ENCODE results near the gene IQSEC2.
A peak's percentile ranks its signal among the peaks of the same experiment; 100 is the strongest.

IQSEC2 gene

GRCh38 chrX:53249408-53250042 lies 31.9 kb downstream of the IQSEC2 start:
- Histone ChIP-seq H3K4me1 (ENCODE audit: control insufficient read depth in 1 of 2, insufficient read depth in 2 of 2, low read length in 2 of 2) (peaks cover 3 to 6% of the 10 kb centered on the region in 2 experiments), H3K23ac (ENCODE audit: low read length) (no peak overlapping the region), H3K4me3 (ENCODE audit: low read depth, low read length) (no peak overlapping the region), H4K8ac (ENCODE audit: low read depth, low read length) (no peak overlapping the region), H4K12ac (ENCODE audit: low read depth, low read length) (no peak overlapping the region), H3K9me3 (ENCODE audit: insufficient read depth, low read depth, low read length) (no peaks in the 10 kb centered on the region), H2BK12ac (ENCODE audit: low read length) (no peak overlapping the region), H3K18ac (ENCODE audit: low read length) (no peak overlapping the region), H2BK120ac (ENCODE audit: insufficient read depth, low read length, poor library complexity) (no peak overlapping the region), H4K91ac (ENCODE audit: low read depth, low read length) (no peak overlapping the region), H2BK5ac (ENCODE audit: low read depth, low read length, poor library complexity) (no peak overlapping the region), H3K27me3 (ENCODE audit: insufficient read depth, low read length) (no peaks in the 10 kb centered on the region), H3K4me2 (ENCODE audit: low read length) (no peak overlapping the region), H3K79me2 (ENCODE audit: control insufficient read depth, insufficient read depth, low read length, poor library complexity) (no peaks in the 10 kb centered on the region), H3K36me3 (ENCODE audit: control insufficient read depth in 1 of 2, insufficient read depth in 2 of 2, low read length in 2 of 2) (no peaks in the 10 kb centered on the region), H3K27ac (ENCODE audit: low read depth, low read length) (no peak overlapping the region), H2AFZ (ENCODE audit: insufficient read depth, low read length, poor library complexity) (no peak overlapping the region), H3K79me1 (ENCODE audit: low read length) (no peaks in the 10 kb centered on the region), H3K14ac (ENCODE audit: low read length) (no peak overlapping the region), H2AK5ac (ENCODE audit: low read length) (no peak overlapping the region), H3K4ac (ENCODE audit: low read depth, low read length) (no peak overlapping the region), H3K9ac (ENCODE audit: low read length) (no peak overlapping the region)
- WGBS (ENCODE audit: extremely low coverage, insufficient coverage, insufficient read length), result no CpG with 5 or more reads among the region's 1 CpG
- peak; percentile 10 to 22 for DNase-seq

DNA sequence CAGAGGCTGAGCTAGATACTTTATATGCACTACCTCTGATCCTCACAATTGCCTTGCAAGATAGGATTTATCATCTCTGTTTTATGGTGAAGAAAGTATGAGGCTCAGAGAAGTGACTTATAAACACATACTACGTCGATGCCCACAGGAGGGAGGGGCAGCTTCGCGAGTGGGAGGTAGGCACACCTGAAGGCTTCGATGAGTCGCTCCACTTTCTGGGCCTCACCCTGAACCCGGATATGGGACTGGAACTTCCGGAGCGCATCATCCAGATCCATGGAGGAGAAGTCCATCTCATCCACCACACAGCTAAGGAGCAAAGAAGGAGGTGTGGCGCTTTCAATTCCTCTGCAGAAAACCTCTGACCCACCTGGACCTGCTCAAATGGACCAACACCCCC lies 33.5 kb downstream of the IQSEC2 start:
- Histone ChIP-seq H4K91ac (ENCODE audit: low read depth, low read length) (no peak overlapping the region), H3K14ac (ENCODE audit: low read length) (no peak overlapping the region), H3K36me3 (ENCODE audit: control insufficient read depth in 1 of 2, insufficient read depth in 2 of 2, low read length in 2 of 2) (no peaks in the 10 kb centered on the region), H2AK5ac (ENCODE audit: low read length) (no peak overlapping the region), H3K4ac (ENCODE audit: low read depth, low read length) (no peak overlapping the region), H2AFZ (ENCODE audit: insufficient read depth, low read length, poor library complexity) (no peak overlapping the region), H2BK5ac (ENCODE audit: low read depth, low read length, poor library complexity) (no peak overlapping the region), H3K23ac (ENCODE audit: low read length) (no peak overlapping the region), H3K18ac (ENCODE audit: low read length) (no peak overlapping the region), H3K27ac (ENCODE audit: low read depth, low read length) (no peak overlapping the region), H4K12ac (ENCODE audit: low read depth, low read length) (no peak overlapping the region), H3K4me1 (ENCODE audit: control insufficient read depth in 1 of 2, insufficient read depth in 2 of 2, low read length in 2 of 2) (peaks cover 3 to 6% of the 10 kb centered on the region in 2 experiments), H3K4me3 (ENCODE audit: low read depth, low read length) (no peak overlapping the region), H3K9me3 (ENCODE audit: insufficient read depth, low read depth, low read length) (no peaks in the 10 kb centered on the region), H4K8ac (ENCODE audit: low read depth, low read length) (no peak overlapping the region), H2BK120ac (ENCODE audit: insufficient read depth, low read length, poor library complexity) (no peak overlapping the region), H3K9ac (ENCODE audit: low read length) (no peak overlapping the region), H3K4me2 (ENCODE audit: low read length) (no peak overlapping the region), H3K79me2 (ENCODE audit: control insufficient read depth, insufficient read depth, low read length, poor library complexity) (no peaks in the 10 kb centered on the region), H3K79me1 (ENCODE audit: low read length) (no peaks in the 10 kb centered on the region), H2BK12ac (ENCODE audit: low read length) (no peak overlapping the region), H3K27me3 (ENCODE audit: insufficient read depth, low read length) (no peaks in the 10 kb centered on the region)
- no peak for DNase-seq
- WGBS (ENCODE audit: extremely low coverage, insufficient coverage, insufficient read length), result no CpG with 5 or more reads among the region's 10 CpGs

DNA sequence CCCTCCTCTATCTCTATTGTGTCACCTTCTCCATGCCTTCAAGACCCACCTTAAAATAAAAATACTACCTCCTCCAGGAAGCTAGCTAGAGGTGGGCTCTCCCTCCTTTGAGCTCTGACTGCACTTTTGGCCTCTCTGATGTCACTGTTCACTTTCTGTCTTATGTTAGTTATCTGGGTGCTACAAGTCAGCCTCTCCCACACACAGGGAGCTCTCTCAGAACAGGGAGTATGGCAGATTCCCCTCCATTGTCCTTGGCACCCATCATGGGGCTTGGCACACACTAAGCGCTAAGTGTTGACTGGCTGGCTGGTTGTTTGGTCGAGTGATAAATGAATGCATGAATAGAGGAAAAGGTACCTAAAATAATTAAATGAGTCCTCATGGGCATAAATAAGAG lies 35.2 kb downstream of the IQSEC2 start:
- Histone ChIP-seq H3K23ac (ENCODE audit: low read length) (no peak overlapping the region), H3K4me1 (ENCODE audit: control insufficient read depth in 1 of 2, insufficient read depth in 2 of 2, low read length in 2 of 2) (peaks cover 3 to 6% of the 10 kb centered on the region in 2 experiments), H3K4ac (ENCODE audit: low read depth, low read length) (no peak overlapping the region), H3K14ac (ENCODE audit: low read length) (no peak overlapping the region), H3K4me3 (ENCODE audit: low read depth, low read length) (no peak overlapping the region), H2BK12ac (ENCODE audit: low read length) (no peak overlapping the region), H2AFZ (ENCODE audit: insufficient read depth, low read length, poor library complexity) (no peak overlapping the region), H3K18ac (ENCODE audit: low read length) (no peak overlapping the region), H3K79me1 (ENCODE audit: low read length) (no peaks in the 10 kb centered on the region), H3K79me2 (ENCODE audit: control insufficient read depth, insufficient read depth, low read length, poor library complexity) (no peaks in the 10 kb centered on the region), H2BK120ac (ENCODE audit: insufficient read depth, low read length, poor library complexity) (no peak overlapping the region), H3K9ac (ENCODE audit: low read length) (no peak overlapping the region), H3K36me3 (ENCODE audit: control insufficient read depth in 1 of 2, insufficient read depth in 2 of 2, low read length in 2 of 2) (no peaks in the 10 kb centered on the region), H3K4me2 (ENCODE audit: low read length) (no peak overlapping the region), H3K27ac (ENCODE audit: low read depth, low read length) (no peak overlapping the region), H2BK5ac (ENCODE audit: low read depth, low read length, poor library complexity) (no peak overlapping the region), H2AK5ac (ENCODE audit: low read length) (no peak overlapping the region), H4K8ac (ENCODE audit: low read depth, low read length) (no peak overlapping the region), H3K9me3 (ENCODE audit: insufficient read depth, low read depth, low read length) (no peaks in the 10 kb centered on the region), H4K12ac (ENCODE audit: low read depth, low read length) (no peak overlapping the region), H4K91ac (ENCODE audit: low read depth, low read length) (no peak overlapping the region), H3K27me3 (ENCODE audit: insufficient read depth, low read length) (no peaks in the 10 kb centered on the region)
- WGBS (ENCODE audit: extremely low coverage, insufficient coverage, insufficient read length), result no CpG with 5 or more reads among the region's 2 CpGs
- no peak for DNase-seq

DNA sequence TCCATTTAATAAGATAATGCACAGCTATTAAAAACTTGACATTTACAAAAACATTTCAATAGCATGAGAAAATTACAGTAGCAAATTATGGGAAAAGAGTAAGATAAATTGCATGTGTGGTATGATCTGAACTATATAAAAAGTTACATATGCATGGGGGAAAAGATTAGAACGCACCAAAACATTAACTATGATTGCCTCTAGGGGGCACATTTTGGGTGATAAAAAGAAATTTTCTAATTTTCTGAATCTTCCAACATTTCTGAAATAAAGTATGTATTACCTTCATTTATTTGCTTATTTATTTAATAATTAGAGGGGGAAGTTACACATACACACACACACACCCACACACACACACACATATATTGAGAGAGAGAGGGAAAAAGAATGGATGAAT lies 36.8 kb downstream of the IQSEC2 start:
- Histone ChIP-seq H4K8ac (ENCODE audit: low read depth, low read length) (no peak overlapping the region), H3K18ac (ENCODE audit: low read length) (no peak overlapping the region), H4K12ac (ENCODE audit: low read depth, low read length) (no peak overlapping the region), H3K9me3 (ENCODE audit: insufficient read depth, low read depth, low read length) (no peaks in the 10 kb centered on the region), H3K14ac (ENCODE audit: low read length) (no peak overlapping the region), H2BK120ac (ENCODE audit: insufficient read depth, low read length, poor library complexity) (no peak overlapping the region), H3K79me1 (ENCODE audit: low read length) (no peaks in the 10 kb centered on the region), H3K4ac (ENCODE audit: low read depth, low read length) (no peak overlapping the region), H2BK12ac (ENCODE audit: low read length) (no peak overlapping the region), H3K4me2 (ENCODE audit: low read length) (no peak overlapping the region), H4K91ac (ENCODE audit: low read depth, low read length) (no peak overlapping the region), H2BK5ac (ENCODE audit: low read depth, low read length, poor library complexity) (no peak overlapping the region), H3K79me2 (ENCODE audit: control insufficient read depth, insufficient read depth, low read length, poor library complexity) (no peaks in the 10 kb centered on the region), H2AFZ (ENCODE audit: insufficient read depth, low read length, poor library complexity) (no peak overlapping the region), H3K27me3 (ENCODE audit: insufficient read depth, low read length) (no peaks in the 10 kb centered on the region), H3K36me3 (ENCODE audit: control insufficient read depth in 1 of 2, insufficient read depth in 2 of 2, low read length in 2 of 2) (no peaks in the 10 kb centered on the region), H3K23ac (ENCODE audit: low read length) (no peak overlapping the region), H2AK5ac (ENCODE audit: low read length) (no peak overlapping the region), H3K9ac (ENCODE audit: low read length) (no peak overlapping the region), H3K4me3 (ENCODE audit: low read depth, low read length) (no peak overlapping the region), H3K27ac (ENCODE audit: low read depth, low read length) (no peak overlapping the region), H3K4me1 (ENCODE audit: control insufficient read depth in 1 of 2, insufficient read depth in 2 of 2, low read length in 2 of 2) (peaks cover under 1 to 3% of the 10 kb centered on the region in 2 experiments)
- no CpG with 5 or more reads among the region's 1 CpG for WGBS (ENCODE audit: extremely low coverage, insufficient coverage, insufficient read length)
- no peak for DNase-seq

All from trophoblast cell (in vitro differentiated cells and primary cell).